SW480 (cell line): Measurements from ENCODE around the gene KDM4C.

ENCODE experiments used
- DNase-seq: peaks from one replicate; pipeline ENCODE4 v3.0.0-alpha.2; 2016; ENCODE audit warnings: low spot score

Gene KDM4C

GRCh38 chr9:7143645-7144200 lies 385.9 kb downstream of the KDM4C start:
- DNase-seq = no peak

GRCh38 chr9:7144265-7145046 lies 386.7 kb downstream of the KDM4C start:
- no peak for DNase-seq

GRCh38 chr9:7145361-7146069 lies 387.7 kb downstream of the KDM4C start:
- no peak for DNase-seq

- peak; percentile 23 for DNase-seq
Measured at GRCh38 chr9:7146582-7146981, 388.8 kb downstream of the KDM4C start.

GRCh38 chr9:7147121-7148090 lies 389.6 kb downstream of the KDM4C start:
- DNase-seq = no peak

GRCh38 chr9:7148243-7148765 lies 390.5 kb downstream of the KDM4C start:
- no peak for DNase-seq

GRCh38 chr9:7149258-7149657 lies 391.5 kb downstream of the KDM4C start:
- no peak for DNase-seq

GRCh38 chr9:7150153-7150890 lies 392.5 kb downstream of the KDM4C start:
- DNase-seq = peak; percentile 28

GRCh38 chr9:7153134-7153533 lies 395.4 kb downstream of the KDM4C start:
- DNase-seq = no peak

GRCh38 chr9:7153566-7153965 lies 395.8 kb downstream of the KDM4C start:
- peak; percentile 4 for DNase-seq

- DNase-seq = no peak
Measured at GRCh38 chr9:7154003-7154619, 396.3 kb downstream of the KDM4C start.

GRCh38 chr9:7154650-7155049 lies 396.9 kb downstream of the KDM4C start:
- no peak for DNase-seq

GRCh38 chr9:7161469-7161868 lies 403.7 kb downstream of the KDM4C start:
- DNase-seq = no peak

GRCh38 chr9:7163932-7164331 lies 406.2 kb downstream of the KDM4C start:
- no peak for DNase-seq

- DNase-seq = no peak
Measured at GRCh38 chr9:7164440-7165330, 406.9 kb downstream of the KDM4C start.

GRCh38 chr9:7165331-7165975 lies 407.7 kb downstream of the KDM4C start:
- DNase-seq = no peak

- no peak for DNase-seq
Measured at GRCh38 chr9:7166074-7166473, 408.3 kb downstream of the KDM4C start.

- DNase-seq = no peak
Measured at GRCh38 chr9:7169717-7170389, 412.1 kb downstream of the KDM4C start.
